Epidermal melanocyte (primary cell): ENCODE data around the gene GRID1.

Experiments
- DNase-seq: peaks from one replicate; pipeline ENCODE4 v3.0.0; 2011; ENCODE audit warnings: low spot score; ENCODE audit not compliant: insufficient read length

GRID1 gene

GRCh38 chr10:86354761-86355540 lies 11.6 kb downstream of the GRID1 start:
- DNase-seq: no peak

- DNase-seq: no peak
Measured at GRCh38 chr10:86353506-86354485, 12.8 kb downstream of the GRID1 start.

DNA sequence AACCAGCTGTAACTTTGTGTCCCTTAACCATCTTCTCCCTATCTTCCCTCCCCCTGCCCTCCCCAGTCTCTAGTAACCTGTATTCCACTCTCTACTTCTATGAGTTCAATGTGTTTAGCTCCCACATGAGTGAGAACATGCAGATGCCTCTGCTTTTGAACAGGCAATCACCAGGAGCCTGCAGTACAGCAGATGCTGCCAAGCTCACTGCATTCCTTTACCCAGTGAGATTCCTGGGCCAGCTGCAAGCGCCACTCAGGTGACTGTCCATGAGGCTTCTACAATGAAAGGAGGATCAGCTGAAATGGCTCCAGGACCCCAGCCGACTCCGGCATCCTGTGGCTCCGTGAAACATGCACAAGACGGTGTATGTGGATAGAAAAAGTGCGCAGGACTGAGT lies 15.7 kb downstream of the GRID1 start:
- no peak for DNase-seq

DNA sequence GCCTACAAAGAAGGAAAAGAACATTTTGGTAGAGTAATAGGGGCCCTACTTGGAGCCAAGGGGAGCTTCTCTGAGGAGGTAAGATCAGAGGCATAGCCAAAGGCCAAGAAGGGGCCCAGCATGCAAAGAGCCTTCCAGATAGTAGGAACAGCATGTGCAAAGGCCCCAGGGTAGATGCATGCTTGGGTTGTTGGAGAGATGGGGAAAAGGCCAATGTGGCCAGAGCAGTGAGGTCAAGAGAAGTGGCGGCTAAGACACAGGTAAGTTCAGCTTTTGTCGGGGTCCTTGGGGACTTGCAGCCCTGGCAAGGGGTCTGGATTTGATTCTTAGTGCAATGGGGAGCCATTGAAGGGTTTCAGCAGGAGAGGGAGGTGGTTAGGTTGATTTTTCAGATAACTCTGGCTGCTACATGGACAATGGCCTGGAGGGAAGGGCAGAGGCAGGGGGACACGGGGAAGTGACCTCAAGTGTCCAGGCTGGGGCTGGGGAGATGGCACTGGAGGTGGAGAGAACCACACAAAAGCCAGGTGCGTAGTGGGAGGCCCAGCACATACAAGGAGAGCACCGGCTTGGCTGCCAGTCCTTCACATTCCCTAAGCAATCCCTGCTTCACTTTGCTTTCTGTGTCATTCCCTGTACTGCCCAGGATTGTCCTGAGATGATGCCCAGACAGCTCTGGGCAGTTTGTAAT lies 16.5 kb downstream of the GRID1 start:
- DNase-seq: no peak

GRCh38 chr10:86349474-86349873 lies 17.1 kb downstream of the GRID1 start:
- no peak for DNase-seq

- DNase-seq: no peak
Measured at GRCh38 chr10:86348321-86349210, 18.0 kb downstream of the GRID1 start.

DNA sequence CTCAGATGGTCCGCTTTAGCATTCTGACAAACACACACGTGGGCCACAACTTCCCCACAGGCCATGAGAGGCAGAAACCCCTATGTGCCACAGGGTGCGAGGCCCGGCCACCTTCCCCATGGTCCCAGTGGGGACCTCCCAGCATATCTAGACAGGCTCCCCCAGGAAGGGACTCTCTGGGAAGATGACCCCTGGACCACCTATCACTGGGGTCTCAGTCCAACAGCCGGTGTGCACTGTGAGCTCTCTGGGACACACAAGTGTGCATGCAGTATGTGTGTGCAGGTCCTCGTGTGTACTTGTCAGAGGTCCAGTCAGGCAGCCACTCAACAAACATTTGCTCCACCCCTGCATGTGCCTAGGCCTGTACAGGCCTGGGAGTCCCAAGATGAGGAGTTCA lies 18.7 kb downstream of the GRID1 start:
- DNase-seq: no peak

DNA sequence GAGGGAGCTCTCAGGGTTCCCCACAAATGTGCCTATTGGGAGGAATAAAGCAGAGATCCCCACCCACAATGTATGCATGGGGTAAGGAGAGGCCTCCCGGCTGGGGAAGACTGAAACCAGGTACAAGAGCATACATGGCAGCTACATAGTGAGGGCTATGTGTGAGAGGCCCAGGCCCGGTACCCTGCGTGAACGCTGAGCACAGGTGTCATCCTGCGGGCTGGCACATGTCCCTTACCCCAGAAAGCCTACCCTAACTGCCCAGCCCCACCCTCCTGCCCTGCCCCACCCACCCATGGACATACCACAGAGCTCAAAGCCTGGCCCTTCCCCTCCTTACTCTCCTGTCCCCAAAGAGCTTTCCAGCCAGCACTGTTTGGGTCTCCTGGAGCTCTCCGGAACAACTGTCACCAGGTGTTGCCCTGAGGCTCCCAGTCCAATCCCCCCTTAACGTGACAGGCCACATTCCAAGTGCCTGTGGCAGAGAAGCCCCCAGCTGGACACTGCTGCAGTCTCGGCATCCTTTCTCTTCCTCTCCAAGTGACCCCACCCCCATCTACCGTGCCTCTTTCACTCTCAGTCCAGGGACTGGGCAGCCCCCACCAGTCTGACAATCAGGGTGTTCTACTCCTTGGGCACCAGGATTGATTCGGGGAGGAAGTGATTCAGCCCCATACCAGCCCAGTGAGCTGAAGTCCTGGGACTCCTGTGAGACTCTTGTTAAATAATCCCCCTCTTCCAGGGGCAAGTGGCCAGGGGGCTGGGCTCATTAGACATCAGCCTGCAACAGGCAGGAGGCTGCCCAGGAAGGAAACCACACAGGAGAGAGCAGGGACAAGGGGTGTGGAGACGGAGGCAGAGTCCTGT lies 19.6 kb downstream of the GRID1 start:
- no peak for DNase-seq

GRCh38 chr10:86345859-86346798 lies 20.5 kb downstream of the GRID1 start:
- DNase-seq: no peak

DNA sequence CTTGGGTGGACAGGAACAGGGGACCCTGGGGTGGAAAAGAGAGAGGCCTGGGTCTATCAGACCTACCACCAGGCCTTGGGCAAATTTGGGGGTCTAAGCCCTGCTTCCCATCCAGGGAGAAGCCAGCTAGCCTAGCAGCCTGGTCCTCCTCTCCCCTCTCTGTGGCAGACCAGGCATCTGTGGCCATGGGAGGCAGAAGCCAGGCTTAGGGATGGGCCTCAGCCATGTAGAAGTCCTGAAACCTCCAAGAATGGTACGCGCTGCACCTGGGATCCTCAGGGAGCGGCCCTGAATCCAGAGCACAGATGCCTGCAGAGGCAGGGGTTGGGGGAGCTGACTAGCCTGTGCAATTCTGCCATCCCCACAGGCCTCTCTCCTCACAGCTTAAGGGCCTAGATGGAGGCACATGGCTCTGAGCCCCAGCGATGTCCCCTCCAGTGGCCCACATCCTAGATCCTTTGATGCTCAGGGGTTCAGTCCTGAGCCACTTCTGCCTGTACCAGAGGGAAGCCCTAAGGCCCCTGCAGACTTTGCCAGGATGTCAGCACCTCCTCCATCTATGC lies 21.2 kb downstream of the GRID1 start:
- no peak for DNase-seq

GRCh38 chr10:86344714-86345161 lies 21.9 kb downstream of the GRID1 start:
- no peak for DNase-seq

GRCh38 chr10:86344281-86344680 lies 22.3 kb downstream of the GRID1 start:
- DNase-seq: no peak

GRCh38 chr10:86343761-86344160 lies 22.8 kb downstream of the GRID1 start:
- no peak for DNase-seq

DNA sequence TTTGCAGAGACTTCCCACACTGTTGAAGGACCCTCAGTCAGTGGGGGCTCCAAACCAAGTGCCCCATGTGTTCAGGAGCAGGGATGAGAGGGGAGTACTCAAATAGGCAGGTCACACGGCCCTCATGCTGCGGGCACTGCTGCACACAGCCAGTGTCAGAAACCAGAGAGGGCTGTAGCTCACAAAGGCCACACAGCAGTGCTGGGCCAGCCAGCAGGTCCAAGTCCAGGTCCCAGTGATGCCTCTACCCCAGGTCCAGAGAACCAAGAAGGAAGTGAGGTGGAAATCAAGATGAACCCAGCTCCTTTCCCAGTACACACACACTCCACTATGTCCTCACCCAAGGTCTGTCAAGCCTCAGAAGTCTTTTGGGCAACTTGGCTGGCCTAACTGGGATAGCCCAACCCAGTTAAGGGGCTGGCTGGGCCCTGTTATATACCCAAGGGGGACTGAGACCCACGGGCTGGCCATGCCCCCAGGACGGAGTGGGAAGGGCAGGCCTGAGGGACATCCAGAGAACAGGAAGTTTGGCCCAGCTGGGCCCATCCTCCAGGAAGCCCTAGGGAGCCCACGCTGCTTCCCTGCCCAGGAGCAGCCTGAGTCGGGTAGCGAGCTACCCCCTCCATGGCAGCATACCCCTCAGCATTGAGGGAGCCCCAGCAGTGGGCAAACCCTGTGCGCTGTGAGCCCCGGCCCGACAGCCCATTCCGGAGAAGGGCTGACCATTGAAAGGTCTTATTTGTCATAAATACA lies 24.3 kb downstream of the GRID1 start:
- no peak for DNase-seq

DNA sequence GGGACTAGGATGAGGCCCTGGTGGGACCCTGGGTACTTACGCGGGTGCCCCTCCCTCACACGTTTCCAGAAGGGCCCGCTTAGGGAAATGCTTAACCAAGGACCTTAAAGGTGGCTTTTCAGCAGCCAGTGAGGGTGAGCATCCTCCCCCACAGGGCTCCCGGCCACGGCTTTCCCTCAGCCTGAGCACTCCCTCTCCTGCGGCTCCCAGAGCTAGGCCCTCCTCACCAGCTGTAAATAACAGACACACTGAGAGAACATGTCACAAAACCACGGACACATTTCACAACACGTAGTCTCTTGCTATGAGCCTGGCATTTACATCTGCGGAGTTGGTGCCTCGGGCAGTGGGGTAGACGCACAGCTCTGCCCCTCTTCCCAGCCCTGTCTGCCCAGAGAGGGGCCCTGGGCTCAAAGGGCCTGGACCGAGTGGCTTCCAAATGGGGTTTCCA lies 25.2 kb downstream of the GRID1 start:
- DNase-seq: no peak

DNA sequence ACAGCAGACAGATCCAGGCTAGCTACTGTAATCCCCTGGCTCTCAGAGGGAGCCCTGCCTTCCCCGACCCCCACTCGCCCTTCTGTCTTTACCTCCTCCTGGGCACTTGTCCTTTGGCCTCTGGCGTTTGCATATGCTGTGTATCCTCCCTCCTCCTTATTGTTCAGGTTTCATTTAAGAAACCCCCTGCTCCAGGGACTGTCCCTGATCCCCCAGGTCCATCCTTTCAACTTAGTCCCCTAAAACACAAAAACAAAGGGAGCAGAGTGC lies 25.7 kb downstream of the GRID1 start:
- no peak for DNase-seq

- no peak for DNase-seq
Measured at GRCh38 chr10:86340176-86340990, 26.2 kb downstream of the GRID1 start.
